NB4 (cell line): ENCODE results near the gene ACOT7.

ENCODE experiments used
- DNase-seq: peaks from one replicate; pipeline ENCODE4 v3.0.0; 2010; ENCODE audit warnings: low read depth
- H3K4me3 ChIP-seq: one replicate; pipeline ENCODE4 v1.5.1; 2011; ENCODE audit warnings: mild to moderate bottlenecking, low read depth, low read length, moderate library complexity
- CTCF ChIP-seq: IDR thresholded peaks from one replicate; pipeline ENCODE4 v1.5.1; 2012; ENCODE audit warnings: low read depth, low read length
- MAX ChIP-seq: IDR thresholded peaks from 2 replicates; pipeline ENCODE4 v1.6.1; 2011; ENCODE audit warnings: low read depth, low read length
- MYC ChIP-seq: IDR thresholded peaks from 2 replicates; pipeline ENCODE4 v1.6.1; 2011; ENCODE audit warnings: low read depth, low read length
- POLR2A ChIP-seq: IDR thresholded peaks from 2 replicates; pipeline ENCODE4 v1.6.1; 2011; ENCODE audit warnings: mild to moderate bottlenecking; ENCODE audit not compliant: insufficient read length; ENCODE audit errors: extremely low read depth

ACOT7 gene

GRCh38 chr1:6343506-6344405 is 49.8 kb downstream of the ACOT7 start:
- peak; percentile 72 for DNase-seq
- H3K4me3 ChIP-seq, result no peak overlapping the region
- no peak for TF ChIP-seq MAX
- peak; percentile 83 for TF ChIP-seq CTCF
- TF ChIP-seq POLR2A, result no peak
- 0 out of 2 replicates have a peak, but pooled peaks have one; percentile 22 for TF ChIP-seq MYC

GRCh38 chr1:6342056-6342455 is 51.5 kb downstream of the ACOT7 start:
- no peak overlapping the region for H3K4me3 ChIP-seq
- peak; percentile 55 for DNase-seq
- TF ChIP-seq MYC, result no peak
- no peak for TF ChIP-seq CTCF
- no peak for TF ChIP-seq MAX
- TF ChIP-seq POLR2A, result no peak

GRCh38 chr1:6338695-6339094 is 54.9 kb downstream of the ACOT7 start:
- no peak overlapping the region for H3K4me3 ChIP-seq
- DNase-seq, result no peak
- no peak for TF ChIP-seq MAX
- no peak for TF ChIP-seq MYC
- TF ChIP-seq CTCF, result no peak
- TF ChIP-seq POLR2A, result no peak

- no peak for DNase-seq
- no peak overlapping the region for H3K4me3 ChIP-seq
- TF ChIP-seq MYC (no peak), CTCF (no peak), MAX (no peak), POLR2A (no peak)
Measured at GRCh38 chr1:6336776-6337622, 56.6 kb downstream of the ACOT7 start.

- TF ChIP-seq MAX (no peak), MYC (no peak), CTCF (no peak), POLR2A (no peak)
- no peak for DNase-seq
- no peak overlapping the region for H3K4me3 ChIP-seq
Measured at GRCh38 chr1:6334261-6334993, 59.1 kb downstream of the ACOT7 start.
